Kidney (tissue), 14 donors: ENCODE data around the gene NTMT1. TPM values are rescaled to one million over a fixed set of nuclear protein-coding genes. Genes with fewer than 3 reads are reported as not detected.
A peak's percentile ranks its signal among the peaks of the same experiment; 100 is the strongest.
"Not testable (repeated sequence)": the region's sequence is repeated elsewhere in the genome, so short reads cannot be mapped to it uniquely, and the experiment has no call there.

ENCODE experiments used
- DNase-seq, 5 donors: peaks; one replicate each; pipeline ENCODE4 v3.0.0-alpha.2; 2013 to 2020
- FAIRE-seq: peaks from 2 replicates; lab custom pipeline; 2012; peaks lifted over from hg19 to GRCh38; lab: Jason Lieb, UNC
- H3K27ac ChIP-seq, 2 donors: one replicate each; pipeline ENCODE4 v1.7.0; 2013; ENCODE audit warnings: low read depth in 2 of 2, low read length in 2 of 2, inconsistent platforms in 1 of 2
- H3K27me3 ChIP-seq: one replicate; pipeline ENCODE4 v1.7.1; 2013; ENCODE audit warnings: low read length, inconsistent platforms; ENCODE audit not compliant: control insufficient read depth, insufficient read depth
- H3K36me3 ChIP-seq, 3 donors: one replicate each; pipeline versions ENCODE4 v1.7.0 to v1.7.1; 2013; ENCODE audit warnings: low read length in 3 of 3, control low read depth in 1 of 3, inconsistent platforms in 1 of 3; ENCODE audit not compliant: insufficient read depth in 3 of 3, control insufficient read depth in 2 of 3
- H3K4me1 ChIP-seq, 3 donors: one replicate each; pipeline versions ENCODE4 v1.7.0 to v1.7.1; 2013; ENCODE audit warnings: low read length in 3 of 3, inconsistent platforms in 1 of 3, low read depth in 1 of 3; ENCODE audit not compliant: control insufficient read depth in 2 of 3, insufficient read depth in 2 of 3
- H3K4me3 ChIP-seq, 3 donors: one replicate each; pipeline versions ENCODE4 v1.7.0 to v1.8.1; 2013; ENCODE audit warnings: low read length in 3 of 3, control low read depth in 1 of 3, inconsistent platforms in 1 of 3
- H3K9ac ChIP-seq, 3 donors: one replicate each; pipeline versions ENCODE4 v1.7.0 to v1.7.1; 2013; ENCODE audit warnings: low read length in 3 of 3, control low read depth in 1 of 3, inconsistent platforms in 1 of 3
- H3K9me3 ChIP-seq, 3 donors: one replicate each; pipeline versions ENCODE4 v1.7.0 to v1.7.1; 2013; ENCODE audit warnings: low read length in 3 of 3, control low read depth in 1 of 3, inconsistent platforms in 1 of 3; ENCODE audit not compliant: control insufficient read depth in 2 of 3, insufficient read depth in 1 of 3
- intact Hi-C: fragments of 100-400 bp; cut with DNase I; formaldehyde crosslinking; loops from one replicate; pipeline ENCODE4 v1.11.1; 2022
- polyA plus RNA-seq: library from polyadenylated mRNA; stranded (reverse); fragments of 350-450 nt; fragmentation: Illumina TruSeq; extraction: RNeasy Lipid Tissue Mini Kit (QIAGEN cat#74804); gene quantifications from one replicate; pipeline ENCODE4 v1.2.3, GENCODE V29; 2014; ENCODE audit warnings: low read depth, low replicate concordance; ENCODE audit not compliant: insufficient read depth
- total RNA-seq: library from RNA; stranded (reverse); fragmentation: NEBNext Ultra II Directional; extraction: Animal tissue kit (Norgen Biotek cat#: 25700); gene quantifications from one replicate; pipeline ENCODE4 v1.2.1, GENCODE V29; 2021
- TF ChIP-seq, protein P1 (sequence below): IDR thresholded peaks from 3 replicates; pipeline ENCODE4 v1.5.1; 2012; ENCODE audit warnings: mild to moderate bottlenecking, moderate library complexity, borderline replicate concordance; ENCODE audit not compliant: insufficient read depth; ENCODE audit errors: extremely low read depth
- donor health status: control.
- donor health status: control.
- donor health status: control.
- donor health status: control.
- donor health status: control.
- donor health status: DM: yes; HTN: yes; CAD: no.
- donor health status: Normal renal cell carcinoma (clear cell type).

Gene NTMT1
- total and polyA plus RNA-seq, 2 donors from 2014 or later: 32.6 to 61.2 TPM

DNA sequence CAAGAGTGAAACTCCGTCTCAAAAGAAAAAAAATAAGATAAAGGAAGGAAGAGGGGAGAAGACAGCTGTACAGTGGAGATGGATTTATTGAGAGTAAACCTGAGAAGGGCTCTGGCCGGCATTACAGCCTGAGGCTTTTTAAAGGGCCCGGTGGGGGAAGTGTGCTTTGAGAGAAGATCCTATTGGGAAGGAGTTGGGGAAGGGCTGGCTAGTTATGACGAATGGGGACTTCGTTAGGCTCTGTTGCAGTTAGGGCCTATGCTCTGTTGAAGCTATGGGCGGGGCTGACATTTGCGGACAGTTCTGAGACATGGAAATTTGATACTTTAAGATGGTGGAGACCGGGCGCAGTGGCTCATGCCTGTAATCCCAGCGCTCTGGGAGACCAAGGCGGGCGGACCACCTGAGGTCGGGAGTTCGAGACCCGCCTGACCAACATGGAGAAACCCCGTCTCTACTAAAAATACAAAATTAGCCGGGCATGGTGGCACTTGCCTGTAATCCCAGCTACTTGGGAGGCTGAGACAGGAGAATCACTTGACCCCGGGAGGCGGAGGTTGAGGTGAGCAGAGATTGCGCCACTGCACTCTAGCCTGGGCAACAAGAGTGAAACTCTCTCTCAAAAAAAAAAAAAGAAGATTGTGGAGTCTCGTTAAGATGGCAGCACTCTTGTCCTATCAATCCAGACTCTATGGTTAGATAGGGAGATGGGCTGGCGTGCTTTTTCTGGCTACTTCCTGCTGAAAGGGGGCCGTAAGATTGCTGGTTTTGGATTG is 38.3 kb upstream of the NTMT1 start:
- FAIRE-seq (no peak), DNase-seq (peak; percentile 83 to 92 (median 89))
- no peaks in the 10 kb centered on the region for H3K4me1 ChIP-seq
- no peaks in the 10 kb centered on the region for H3K27me3 ChIP-seq
- intact Hi-C loops: no loop called here
- H3K9ac ChIP-seq: no peak overlapping the region
- H3K4me3 ChIP-seq: no peak overlapping the region
- H3K36me3 ChIP-seq: no peaks in the 10 kb centered on the region
- H3K27ac ChIP-seq: no peak overlapping the region
- no peaks in the 10 kb centered on the region for H3K9me3 ChIP-seq
- TF ChIP-seq, protein P1, sequence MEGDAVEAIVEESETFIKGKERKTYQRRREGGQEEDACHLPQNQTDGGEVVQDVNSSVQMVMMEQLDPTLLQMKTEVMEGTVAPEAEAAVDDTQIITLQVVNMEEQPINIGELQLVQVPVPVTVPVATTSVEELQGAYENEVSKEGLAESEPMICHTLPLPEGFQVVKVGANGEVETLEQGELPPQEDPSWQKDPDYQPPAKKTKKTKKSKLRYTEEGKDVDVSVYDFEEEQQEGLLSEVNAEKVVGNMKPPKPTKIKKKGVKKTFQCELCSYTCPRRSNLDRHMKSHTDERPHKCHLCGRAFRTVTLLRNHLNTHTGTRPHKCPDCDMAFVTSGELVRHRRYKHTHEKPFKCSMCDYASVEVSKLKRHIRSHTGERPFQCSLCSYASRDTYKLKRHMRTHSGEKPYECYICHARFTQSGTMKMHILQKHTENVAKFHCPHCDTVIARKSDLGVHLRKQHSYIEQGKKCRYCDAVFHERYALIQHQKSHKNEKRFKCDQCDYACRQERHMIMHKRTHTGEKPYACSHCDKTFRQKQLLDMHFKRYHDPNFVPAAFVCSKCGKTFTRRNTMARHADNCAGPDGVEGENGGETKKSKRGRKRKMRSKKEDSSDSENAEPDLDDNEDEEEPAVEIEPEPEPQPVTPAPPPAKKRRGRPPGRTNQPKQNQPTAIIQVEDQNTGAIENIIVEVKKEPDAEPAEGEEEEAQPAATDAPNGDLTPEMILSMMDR: no peak

GRCh38 chr9:129590466-129590865 is 35.5 kb upstream of the NTMT1 start:
- no peak overlapping the region for H3K4me3 ChIP-seq
- no peak overlapping the region for H3K27ac ChIP-seq
- intact Hi-C loops: no loop called here
- TF ChIP-seq, protein P1: no peak
- DNase-seq (no peak), FAIRE-seq (no peak)
- H3K36me3 ChIP-seq: no peaks in the 10 kb centered on the region
- no peaks in the 10 kb centered on the region for H3K4me1 ChIP-seq
- no peaks in the 10 kb centered on the region for H3K9me3 ChIP-seq
- H3K9ac ChIP-seq: no peak overlapping the region
- no peaks in the 10 kb centered on the region for H3K27me3 ChIP-seq

DNA sequence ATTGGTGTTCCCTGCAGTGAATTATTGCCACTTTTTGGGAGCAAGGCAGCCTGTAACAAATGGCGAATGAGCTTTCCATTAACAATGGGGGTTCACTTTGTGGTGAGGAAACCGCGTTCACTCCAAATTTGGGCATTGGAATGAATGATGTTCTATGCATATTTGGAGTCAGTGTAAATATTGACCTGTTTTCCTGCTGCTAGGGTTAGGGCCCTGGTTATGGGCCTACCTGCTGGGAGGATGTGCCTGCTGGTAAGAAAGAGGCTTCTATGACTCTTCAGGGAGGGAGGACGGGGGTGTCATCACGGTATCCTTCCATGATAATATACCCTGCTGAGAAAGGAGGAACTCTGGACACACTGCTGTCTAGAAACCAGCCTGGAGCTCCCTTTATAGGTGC is 34.0 kb upstream of the NTMT1 start:
- Histone ChIP-seq H3K9ac (no peak overlapping the region), H3K9me3 (no peaks in the 10 kb centered on the region), H3K27me3 (no peaks in the 10 kb centered on the region), H3K36me3 (no peaks in the 10 kb centered on the region), H3K4me1 (no peaks in the 10 kb centered on the region), H3K4me3 (no peak overlapping the region), H3K27ac (no peak overlapping the region)
- DNase-seq: no peak
- TF ChIP-seq, protein P1: no peak
- intact Hi-C loops: no loop called here
- no peak for FAIRE-seq

GRCh38 chr9:129592790-129593189 is 33.2 kb upstream of the NTMT1 start:
- FAIRE-seq, intact Hi-C loops: not testable (repeated sequence)

More at GRCh38 chr9:129592790-129593189, 33.2 kb upstream of the NTMT1 start:
- H3K4me3 ChIP-seq, H3K4me1 ChIP-seq, H3K27me3 ChIP-seq, H3K9ac ChIP-seq, H3K36me3 ChIP-seq, H3K27ac ChIP-seq, H3K9me3 ChIP-seq: not testable (repeated sequence)
- peak in 1 of 5 donors; percentile 47 for DNase-seq
